HG03108 (cell line): ENCODE results near the gene MT2A.
A peak's percentile ranks its signal among the peaks of the same experiment; 100 is the strongest.
"Not testable (repeated sequence)": the region's sequence is repeated elsewhere in the genome, so short reads cannot be mapped to it uniquely, and the experiment has no call there.

Experiments
- ATAC-seq: cut with Tn5 transposase; IDR thresholded peaks from one replicate; pipeline ENCODE4 v1.9.1; 2021; ENCODE audit warnings: moderate library complexity; ENCODE audit not compliant: unreplicated experiment

MT2A gene

DNA sequence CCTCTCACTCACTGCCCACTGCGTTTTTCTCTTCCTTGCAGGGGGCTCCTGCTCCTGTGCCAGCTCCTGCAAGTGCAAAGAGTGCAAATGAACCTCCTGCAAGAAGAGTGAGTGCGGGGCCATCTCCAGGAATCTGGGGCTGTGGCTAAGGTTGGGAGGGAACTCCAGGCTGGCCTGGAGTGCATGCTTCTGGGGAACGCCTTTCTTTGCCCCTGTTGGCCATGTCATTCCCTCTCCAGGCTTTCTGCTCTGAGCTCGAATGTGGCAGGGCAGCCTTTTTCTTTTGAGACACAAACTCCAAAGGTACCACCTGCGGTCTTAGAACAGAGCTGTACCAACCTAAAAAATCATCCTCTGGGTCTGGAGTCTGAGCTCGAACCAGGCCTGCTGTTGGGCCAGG is 9.8 kb downstream of the MT2A start:
- no peak for ATAC-seq

DNA sequence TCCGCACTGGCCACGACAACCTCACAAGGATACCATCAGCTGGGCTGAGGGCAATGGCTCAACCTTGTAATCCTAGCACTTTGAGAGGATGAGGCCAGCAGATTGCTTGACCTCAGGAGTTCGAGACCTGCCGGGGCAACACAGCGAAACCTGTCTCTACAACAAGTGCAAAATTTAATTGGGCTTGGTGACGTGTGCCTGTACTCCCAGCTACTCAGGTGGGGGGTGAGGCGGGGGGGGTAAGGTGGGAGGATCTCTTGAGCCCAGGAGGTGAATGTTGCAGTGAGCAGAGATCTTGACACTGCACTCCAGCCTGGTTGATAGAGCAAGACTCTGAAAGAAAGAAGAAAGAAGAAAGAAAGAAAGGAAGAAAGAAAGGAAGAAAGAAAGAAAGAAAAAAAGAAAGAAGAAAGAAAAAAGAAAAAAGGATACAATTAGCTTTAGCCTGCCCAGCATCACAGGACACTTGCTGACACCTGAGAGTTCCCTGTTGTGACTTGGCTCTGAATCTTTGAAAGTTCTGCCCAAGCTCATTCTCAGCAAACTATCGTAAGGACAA is 12.0 kb downstream of the MT2A start:
- ATAC-seq = no peak

DNA sequence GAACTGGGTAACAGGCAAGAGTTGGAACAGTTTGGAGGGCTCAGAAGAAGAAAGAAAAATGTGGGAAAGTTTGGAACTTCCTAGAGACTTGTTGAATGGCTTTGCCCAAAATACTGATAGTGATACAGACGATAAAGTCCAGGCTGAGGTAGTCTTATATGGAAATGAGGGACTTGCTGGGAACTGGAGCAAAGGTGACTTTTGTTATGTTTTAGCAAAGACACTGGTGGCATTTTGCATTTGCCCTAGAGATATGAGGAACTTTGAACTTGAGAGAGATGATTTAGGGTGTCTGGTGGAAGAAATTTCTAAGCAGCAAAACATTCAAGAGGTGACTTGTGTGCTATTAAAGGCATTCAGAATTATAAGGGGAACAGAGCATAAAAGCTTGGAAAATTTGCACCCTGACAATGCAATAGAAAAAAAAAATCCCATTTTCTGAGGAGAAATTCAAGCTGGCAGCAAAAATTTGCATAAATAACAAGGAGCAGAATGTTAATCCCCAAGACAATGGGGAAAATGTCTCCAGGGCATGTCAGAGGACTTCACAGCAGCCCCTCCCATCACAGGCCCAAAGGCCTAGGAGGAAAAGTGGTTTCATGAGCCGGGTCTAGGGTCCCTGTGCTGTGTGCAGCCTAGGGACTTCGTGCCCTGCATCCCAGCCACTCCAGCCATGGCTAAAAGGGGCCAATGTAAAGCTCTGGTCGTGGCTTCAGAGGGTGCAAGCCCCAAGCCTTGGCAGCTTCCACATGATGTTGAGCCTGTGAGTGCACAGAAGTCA is 13.5 kb downstream of the MT2A start:
- ATAC-seq = not testable (repeated sequence)

DNA sequence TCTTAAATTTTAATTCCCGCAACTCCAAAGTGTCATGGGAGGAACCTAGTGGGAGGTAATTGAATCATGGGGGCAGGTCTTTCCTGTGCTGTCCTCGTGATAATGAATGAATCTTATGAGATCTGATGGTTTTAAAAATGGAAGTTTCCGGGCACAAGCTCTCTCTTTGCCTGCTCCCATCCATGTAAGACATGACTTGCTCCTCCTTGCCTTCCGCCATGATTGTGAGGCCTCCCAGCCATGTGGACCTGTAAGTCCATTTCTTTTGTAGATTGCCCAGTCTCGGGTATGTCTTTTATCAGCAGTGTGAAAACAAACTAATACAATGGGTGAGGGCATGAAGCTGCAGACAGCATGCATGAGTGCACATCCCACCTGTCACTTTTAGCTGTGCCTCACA is 14.8 kb downstream of the MT2A start:
- ATAC-seq = not testable (repeated sequence)

DNA sequence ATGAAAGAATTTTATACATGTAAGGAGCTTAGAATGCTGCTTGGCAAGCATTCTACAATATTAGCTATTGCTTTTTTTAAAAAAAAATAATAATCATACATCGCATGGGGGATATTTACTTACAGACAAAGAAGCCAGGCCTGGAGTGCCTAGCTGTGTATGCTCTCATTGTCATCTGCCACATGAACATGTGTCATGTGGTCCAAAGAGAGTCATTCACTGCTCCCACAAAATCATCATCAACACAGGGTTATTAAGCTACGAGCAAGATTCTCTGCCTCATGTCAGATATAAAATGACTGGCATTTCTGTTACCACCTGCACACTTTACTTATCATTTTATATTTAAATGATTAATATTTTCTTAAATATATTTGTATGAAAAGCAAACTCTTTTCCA is 15.3 kb downstream of the MT2A start:
- no peak for ATAC-seq

DNA sequence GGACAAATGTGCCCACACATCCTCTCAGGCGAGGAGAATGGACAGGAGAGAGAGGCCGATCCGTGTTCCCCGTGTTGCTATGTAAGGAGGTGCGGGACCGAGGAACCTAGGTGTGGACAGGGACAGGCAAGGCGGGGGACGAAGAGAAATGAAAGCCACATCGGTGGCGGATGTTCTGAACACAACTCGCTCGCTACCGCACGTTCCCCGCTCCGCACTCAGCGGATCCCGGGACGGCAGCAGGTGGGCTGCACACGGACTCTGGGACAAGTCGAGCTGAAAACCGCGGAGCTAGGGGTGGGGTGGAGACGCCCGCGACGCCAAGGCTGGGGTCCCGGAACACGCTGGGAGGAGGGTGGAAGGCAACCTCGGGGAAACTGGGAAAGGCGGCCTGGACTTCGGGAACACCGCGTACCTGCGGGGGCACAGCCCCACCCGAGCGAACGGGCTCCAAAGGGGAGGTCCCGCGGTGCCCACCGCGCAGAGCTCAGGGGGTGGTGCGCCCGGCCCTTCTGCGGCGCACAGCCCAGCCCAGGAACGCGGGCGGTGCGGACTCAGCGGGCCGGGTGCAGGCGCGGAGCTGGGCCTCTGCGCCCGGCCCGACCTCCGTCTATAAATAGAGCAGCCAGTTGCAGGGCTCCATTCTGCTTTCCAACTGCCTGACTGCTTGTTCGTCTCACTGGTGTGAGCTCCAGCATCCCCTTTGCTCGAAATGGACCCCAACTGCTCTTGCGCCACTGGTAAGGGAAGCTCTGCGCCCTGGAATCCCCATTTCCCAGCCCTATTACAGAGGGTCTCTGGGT is 17.0 kb downstream of the MT2A start, which contains the start of gene MT1E:
Gene MT1E, plus strand, starts transcription at position 642 of the 803 bp plus-strand sequence. Its CDS starts 71 bp downstream, at position 713.
- ATAC-seq = no peak

DNA sequence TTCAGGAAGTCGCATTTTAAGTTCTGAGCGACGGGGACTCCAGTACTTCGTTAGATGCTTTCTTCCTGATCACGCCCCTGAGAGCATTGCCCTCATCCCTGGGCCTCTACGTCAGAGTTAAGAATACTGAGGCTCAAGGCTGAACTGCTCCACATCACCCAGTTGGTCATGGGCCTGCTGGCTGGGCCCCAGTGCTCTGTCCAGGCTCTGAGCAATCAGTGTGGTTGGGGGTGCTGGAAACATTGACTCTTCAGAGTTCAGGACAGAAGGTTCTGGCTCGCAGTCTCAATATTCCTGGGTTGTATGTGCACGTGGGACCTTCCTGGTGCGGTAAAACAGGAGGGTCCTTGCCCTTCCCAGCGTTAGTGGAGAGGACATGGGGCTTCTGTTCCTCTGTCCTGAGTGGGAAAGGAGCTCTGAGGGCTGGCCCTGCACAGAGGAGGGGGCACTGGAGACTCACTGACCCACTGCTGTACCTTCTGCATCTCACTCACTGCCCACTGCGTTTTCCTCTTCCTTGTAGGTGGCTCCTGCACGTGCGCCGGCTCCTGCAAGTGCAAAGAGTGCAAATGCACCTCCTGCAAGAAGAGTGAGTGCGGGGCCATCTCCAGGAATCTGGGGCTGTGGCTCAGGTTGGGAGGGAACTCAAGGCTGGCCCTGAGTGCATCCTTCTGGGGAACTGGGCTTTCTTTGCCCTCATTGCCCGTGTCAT is 17.7 kb downstream of the MT2A start:
- ATAC-seq = no peak

DNA sequence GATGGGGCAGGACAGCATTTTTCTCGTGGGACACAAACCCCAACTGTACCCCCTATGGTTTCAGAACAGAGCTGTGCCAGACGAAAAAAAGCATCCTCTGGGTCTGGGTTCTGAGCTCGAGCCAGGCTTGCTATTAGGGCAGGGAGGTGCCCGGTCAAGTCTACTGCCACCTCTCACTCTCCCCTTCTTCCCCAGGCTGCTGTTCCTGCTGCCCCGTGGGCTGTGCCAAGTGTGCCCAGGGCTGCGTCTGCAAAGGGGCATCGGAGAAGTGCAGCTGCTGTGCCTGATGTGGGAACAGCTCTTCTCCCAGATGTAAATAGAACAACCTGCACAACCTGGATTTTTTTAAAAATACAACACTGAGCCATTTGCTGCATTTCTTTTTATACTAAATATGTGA is 18.3 kb downstream of the MT2A start:
- no peak for ATAC-seq

DNA sequence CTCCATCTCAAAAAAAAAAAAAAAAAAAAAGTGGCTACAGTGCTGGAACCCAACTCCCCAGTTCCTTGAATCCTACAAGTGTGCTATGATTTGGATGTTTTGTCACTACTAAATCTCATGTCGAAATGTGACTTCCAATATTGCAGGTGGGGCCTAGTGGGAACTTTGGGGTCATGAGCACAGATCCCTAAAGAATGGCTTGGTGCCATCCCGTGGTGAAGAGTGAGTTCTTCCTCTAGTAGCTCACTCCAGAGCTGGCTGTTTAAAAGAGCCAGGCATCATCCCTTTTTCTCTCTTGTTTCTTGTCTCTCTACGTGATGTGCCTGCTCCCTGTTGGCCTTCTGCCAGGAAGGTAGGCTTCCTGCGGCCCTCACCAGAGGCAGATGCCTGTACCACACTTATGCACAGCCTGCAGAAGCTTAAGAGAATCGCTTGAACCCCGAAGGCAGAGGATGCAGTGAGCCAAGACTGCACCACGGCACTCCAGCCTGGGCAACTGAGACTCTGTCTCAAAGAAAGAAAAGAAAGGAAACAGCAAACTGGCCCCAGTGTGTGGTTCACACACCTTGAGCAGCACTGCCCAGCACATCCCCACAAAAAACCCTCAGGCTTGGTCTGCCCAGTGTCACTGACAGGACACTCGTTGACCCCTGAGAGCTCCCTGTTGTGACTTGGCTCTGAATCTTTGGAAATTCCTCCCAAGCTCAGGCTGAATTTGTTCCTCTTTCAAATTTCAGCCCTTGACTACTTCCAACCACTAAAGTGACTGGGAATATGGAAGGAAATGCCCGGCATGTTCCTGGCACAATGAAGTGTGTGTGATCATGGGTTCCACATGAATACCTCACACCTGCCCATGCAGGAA is 20.3 kb downstream of the MT2A start:
- no peak for ATAC-seq

DNA sequence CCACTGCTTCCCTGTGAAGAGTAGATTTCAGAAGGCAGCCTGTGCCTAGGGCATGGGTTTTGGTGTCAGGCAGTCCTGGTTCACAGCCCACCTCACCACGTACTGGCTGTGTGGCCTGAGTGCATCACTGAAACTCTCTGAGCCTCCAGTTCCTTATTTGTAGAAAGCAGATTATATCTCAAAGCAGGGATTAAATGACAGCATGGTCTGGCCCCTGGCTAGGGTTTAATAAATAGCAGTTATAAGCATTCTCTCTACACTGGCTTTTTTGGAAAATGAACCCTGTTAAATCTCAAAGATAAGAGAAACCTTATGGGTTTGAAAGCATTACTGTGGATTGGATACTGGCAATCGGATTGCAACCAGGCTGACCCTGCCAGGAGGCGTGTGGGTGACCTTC is 21.1 kb downstream of the MT2A start:
- ATAC-seq = no peak

DNA sequence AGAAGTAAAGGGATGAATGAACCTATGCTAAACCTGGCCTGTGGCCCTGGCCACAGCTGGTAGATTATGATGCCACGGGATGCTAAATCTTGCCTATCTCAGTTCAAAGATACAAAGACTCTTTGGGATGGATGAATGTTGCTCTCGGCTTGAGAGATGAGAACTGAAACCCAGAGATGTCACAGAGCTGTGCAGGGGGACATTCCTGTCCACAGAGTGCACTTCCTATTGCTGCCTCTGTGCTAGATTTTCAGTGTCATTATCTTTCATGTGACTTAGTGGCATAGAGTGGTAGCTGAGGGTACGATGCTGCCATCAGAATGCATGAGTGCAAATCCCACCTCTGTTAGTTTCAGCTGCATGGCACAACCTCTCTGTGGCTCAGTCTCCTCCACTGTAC is 21.8 kb downstream of the MT2A start:
- ATAC-seq = peak; percentile 78

DNA sequence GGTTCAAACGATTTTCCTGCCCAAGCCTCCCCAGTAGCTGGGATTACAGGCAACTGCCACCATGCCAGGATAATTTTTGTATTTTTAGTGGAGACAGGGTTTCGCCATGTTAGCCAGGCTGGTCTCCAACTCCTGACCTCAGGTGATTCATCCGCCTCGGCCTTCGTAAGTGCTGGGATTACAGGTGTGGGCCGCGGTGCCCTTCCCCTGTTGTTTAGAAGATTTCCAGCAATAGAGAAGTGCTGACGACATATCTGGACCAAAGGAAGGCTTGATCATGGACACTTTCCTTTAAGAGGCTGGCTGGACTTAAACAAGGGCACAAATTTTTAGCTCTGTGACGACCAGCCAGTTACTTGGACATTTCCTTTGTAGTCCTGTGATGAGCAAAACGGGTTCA is 22.8 kb downstream of the MT2A start:
- no peak for ATAC-seq

DNA sequence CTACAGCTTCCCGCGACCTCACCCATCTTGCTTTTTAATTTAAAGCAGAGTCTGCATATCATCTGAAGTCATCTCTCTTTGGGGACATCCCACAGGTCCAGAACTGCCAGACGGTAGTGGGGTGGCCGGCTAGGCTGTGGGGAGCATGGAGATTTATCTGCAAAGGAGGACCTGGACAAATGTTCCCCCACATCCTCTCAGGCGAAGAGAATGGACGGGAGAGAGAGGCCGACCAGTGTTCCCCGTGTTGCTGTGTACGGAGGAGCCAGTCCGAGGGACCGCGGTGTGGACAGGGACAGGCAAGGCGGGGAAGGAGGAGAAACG is 23.4 kb downstream of the MT2A start:
- no peak for ATAC-seq

DNA sequence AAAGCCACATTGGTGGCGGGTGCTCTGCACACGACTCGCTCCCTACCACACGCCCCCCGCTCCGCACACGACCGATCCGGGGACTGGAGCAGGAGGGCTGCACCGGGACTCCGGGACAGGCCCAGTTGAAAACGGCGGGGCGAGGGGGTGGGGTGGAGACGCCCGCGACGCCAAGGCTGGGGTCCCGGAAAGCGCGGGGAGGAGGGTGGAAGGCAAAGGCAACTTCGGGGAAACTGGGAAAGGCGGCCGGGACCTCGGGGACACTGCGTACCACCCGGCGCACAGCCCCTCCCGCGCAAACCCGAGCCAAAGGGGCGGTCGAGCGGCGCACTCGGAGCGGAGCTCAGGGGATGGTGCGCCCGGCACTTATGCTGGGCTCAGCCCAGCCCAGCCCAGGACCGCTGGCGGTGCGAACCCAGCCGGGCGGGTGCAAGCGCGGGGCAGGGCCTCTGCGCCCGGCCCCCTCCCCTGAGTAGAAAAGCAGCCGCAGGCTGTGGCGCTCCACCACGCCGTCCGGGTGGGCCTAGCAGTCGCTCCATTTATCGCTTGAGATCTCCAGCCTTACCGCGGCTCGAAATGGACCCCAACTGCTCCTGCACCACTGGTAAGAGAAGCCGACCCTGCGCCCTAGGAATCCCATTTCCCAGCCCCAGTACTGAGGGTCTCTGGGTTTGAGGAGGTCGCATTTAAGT is 23.9 kb downstream of the MT2A start, which contains the start of gene MT1M:
Gene MT1M, plus strand, starts transcription at position 504 of the 692 bp plus-strand sequence. Its CDS starts 73 bp downstream, at position 577.
- no peak for ATAC-seq

DNA sequence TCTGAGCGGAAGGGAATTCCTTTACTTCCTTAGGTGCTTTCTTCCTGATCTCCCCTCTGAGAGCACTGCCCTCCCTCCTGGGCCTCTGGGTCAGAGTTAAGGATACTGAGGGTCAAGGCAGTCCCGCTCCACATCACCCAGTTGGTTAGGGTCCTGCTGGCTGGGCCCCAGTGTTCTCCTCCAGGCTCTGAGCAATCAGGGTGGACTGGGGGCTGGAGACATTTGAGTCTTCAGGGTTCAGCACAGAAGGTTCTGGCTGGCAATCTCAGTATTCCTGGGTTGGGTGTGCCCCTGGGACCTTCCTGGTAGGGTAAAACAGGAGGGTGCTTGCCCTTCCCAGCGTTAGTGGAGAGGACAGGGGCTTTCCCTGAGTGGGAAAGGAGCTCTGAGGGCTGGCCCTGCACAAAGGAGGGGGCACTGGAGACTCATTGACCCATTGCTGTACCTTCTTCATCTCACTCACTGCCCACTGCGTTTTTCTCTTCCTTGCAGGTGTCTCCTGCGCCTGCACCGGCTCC is 24.5 kb downstream of the MT2A start:
- no peak for ATAC-seq

DNA sequence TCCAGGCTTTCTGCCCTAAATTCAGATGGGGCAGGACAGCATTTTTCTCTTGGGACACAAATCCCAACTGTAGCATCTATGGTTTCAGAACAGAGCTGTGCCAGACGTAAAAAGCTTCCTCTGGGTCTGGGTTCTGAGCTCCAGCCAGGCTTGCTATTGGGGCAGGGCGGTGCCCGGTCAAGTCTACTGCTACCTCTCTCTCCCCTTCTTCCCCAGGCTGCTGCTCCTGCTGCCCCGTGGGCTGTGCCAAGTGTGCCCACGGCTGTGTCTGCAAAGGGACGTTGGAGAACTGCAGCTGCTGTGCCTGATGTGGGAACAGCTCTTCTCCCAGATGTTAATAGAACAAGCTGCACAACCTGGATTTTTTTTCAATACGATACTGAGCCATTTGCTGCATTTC is 25.2 kb downstream of the MT2A start:
- ATAC-seq = no peak

DNA sequence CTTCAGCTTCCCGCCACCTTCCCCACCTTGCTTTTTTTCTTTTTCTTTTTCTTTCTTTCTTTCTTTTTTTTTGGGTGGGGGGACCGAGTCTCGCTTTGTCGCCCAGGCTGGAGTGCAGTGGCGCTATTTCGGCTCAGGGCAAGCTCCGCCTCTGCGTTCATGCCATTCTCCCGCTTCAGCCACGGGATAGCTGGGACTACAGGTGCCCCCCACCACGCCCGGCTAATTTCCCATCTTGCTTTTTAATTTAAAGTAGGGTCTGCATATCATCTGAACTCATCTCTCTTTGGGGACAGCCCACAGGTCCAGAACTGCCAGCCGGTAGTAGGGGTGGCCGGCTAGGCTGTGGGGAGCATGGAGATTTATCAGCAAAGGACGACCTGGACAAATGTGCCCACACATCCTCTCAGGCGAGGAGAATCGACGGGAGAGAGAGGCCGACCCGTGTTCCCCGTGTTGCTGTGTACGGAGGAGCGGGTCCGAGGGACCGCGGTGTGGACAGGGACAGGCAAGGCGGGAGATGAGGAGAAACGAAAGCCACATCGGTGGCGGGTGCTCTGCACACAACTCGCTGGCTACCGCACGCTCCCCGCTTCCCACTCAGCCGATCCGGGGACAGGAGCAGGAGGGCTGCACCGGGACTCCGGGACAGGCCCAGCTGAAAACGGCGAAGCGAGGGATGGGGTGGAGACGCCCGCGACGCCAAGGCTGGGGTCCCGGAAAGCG is 26.5 kb downstream of the MT2A start:
- no peak for ATAC-seq

DNA sequence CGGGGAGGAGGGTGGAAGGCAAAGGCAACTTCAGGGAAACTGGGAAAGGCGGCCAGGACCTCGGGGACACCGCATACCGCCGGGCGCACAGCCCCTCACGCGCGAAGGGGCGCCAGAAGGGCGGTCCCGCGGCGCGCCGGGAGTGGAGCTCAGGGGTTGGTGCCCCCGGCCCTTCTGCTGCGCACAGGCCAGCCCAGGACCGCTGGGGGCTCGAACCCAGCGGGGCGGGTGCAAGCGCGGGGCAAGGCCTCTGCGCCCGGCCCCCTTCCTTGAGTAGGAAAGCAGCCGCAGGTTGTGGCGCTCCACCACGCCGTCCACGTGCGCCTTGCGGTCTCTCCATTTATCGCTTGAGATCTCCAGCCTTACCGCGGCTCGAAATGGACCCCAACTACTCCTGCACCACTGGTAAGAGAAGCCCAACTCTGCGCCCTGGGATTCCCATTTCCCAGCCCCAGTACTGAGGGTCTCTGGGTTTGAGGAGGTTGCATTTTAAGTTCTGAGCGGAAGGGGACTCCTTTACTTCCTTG is 27.1 kb downstream of the MT2A start:
- no peak for ATAC-seq
